ENCODE measurements around the gene UNC13B. TPM values are rescaled to one million over a fixed set of nuclear protein-coding genes. Genes with fewer than 3 reads are reported as not detected.

Gene UNC13B
- total RNA-seq, 1 donor from 2014 or later: 0.47 TPM

DNA sequence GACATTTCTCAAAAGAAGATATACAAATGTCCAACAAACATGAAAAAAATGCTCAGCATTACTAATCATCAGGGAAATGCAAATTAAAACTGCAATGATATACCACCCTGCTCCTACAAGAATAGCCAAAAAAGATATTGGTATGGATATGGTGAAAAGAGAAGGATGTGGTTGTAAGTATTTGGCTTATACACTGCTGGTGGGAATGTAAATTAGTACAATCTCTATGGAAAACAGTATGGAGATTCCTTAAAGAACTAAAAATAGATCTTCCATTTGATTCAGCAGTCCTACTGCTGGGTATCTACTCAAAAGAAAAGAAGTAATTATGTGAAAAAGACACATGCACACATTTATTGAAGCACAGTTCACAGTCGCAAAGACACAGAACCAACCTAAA lies 260.5 kb downstream of the UNC13B start:
- intact Hi-C loops (cut with micrococcal nuclease): loop anchor here (10.0 kb wide), 1 partner anchor 58 kb away; no protein-coding TSS in a partner anchor

DNA sequence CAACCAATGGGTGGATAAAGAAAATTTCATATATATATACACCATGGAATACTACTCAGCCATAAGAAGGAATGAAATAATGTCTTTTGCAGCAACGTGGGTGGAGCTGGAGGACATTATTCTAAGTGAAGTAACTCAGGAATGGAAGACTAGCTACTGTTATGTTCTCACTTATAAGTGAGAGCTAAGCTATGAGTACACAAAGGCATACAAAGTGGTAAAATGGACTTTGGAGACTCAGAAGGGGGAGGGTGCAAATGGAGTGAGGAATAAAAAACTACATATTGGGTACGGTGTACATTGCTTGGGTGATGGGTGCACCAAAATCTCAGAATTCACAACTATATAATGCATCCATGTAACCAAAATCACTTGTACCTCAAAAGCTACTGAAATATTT lies 260.9 kb downstream of the UNC13B start:
- intact Hi-C loops (cut with micrococcal nuclease): loop anchor here (10.0 kb wide), 1 partner anchor 58 kb away; no protein-coding TSS in a partner anchor

- intact Hi-C loops (cut with micrococcal nuclease): loop anchor here (10.0 kb wide), 1 partner anchor 59 kb away; no protein-coding TSS in a partner anchor
Observed at GRCh38 chr9:35423499-35423898, 261.7 kb downstream of the UNC13B start.

- intact Hi-C loops (cut with micrococcal nuclease): loop anchor here (10.0 kb wide), 1 partner anchor 60 kb away; no protein-coding TSS in a partner anchor
Observed at GRCh38 chr9:35424356-35425352, 262.8 kb downstream of the UNC13B start.

DNA sequence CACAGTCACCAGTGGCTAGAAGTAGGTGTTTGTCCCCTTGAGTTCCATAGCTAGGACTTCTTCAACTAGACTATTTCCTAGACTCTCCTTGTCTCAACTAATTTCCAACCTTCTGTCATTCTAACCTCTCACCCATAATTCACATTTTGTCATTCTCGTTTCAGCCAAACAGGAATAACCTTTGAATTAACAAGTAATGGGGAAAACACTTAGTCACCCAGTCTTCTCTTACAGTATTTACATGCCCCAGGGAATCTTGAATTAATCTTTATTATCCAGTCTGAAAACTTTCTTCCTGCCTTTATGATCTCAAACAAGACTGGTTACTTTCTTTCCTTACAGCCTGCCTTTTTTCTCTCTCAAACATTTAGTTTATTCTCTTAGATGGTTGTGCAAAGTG lies 264.8 kb downstream of the UNC13B start:
- intact Hi-C loops (cut with micrococcal nuclease): loop anchor here (10.0 kb wide), 1 partner anchor 62 kb away; no protein-coding TSS in a partner anchor

DNA sequence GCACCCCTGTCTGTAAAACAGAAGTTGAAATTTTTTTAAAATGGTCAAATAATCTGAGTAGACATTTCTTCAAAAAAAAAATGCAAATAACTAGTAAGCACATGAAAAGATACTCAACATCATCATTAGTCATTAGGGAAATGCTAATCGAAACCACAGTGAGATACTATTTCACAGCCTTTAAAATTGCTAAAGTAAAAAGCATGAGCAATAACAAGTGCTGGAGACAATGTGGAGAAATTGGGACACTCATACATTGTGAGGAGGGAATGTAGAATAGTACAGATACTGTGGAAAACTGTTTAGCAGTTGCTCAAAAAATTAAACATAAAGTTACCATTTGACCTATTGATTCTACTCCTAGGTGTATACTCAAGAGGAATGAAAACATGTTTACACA lies 269.7 kb downstream of the UNC13B start:
- intact Hi-C loops (cut with micrococcal nuclease): no loop called here

GRCh38 chr9:35432076-35432475 lies 270.3 kb downstream of the UNC13B start:
- intact Hi-C loops (cut with micrococcal nuclease): no loop called here

DNA sequence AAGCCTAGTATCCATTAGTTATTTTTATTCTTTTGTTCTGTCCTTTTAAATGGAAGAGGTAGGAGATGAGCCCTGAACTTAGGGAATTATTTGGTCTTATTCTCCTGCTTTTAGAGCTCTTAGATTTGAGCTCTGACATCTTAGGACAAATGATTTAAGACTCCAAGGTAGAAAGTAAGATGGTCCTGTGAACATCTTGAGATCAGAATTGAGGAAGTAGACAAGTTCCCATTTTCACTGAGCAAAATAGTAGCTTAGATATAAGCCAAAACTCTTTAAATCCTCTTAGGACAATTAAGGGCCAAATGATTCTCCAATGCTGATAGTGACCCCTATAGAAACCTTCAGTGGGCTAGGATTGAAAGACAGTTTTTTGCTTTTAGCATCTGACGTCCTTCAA lies 275.1 kb downstream of the UNC13B start:
- intact Hi-C loops (cut with micrococcal nuclease): no loop called here

DNA sequence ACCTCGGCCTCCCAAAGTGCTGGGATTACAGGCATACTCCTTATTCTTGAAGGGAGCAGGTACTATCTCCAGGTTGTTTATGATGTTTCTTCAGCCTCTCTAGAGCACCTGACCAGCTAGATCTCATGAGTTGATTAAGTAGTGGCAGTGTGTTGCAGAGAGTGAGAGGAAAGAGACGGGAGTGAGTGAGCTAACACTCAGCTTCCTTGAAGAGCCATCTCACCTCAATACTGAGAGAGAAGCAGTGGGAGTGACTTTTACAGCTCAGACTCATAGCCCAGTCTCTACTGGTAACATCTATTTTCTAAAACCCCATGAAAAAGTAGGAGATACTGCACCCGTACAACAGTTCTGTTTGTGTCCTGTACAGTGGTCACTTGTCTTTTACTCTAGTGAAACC lies 284.2 kb downstream of the UNC13B start:
- intact Hi-C loops (cut with micrococcal nuclease): no loop called here

DNA sequence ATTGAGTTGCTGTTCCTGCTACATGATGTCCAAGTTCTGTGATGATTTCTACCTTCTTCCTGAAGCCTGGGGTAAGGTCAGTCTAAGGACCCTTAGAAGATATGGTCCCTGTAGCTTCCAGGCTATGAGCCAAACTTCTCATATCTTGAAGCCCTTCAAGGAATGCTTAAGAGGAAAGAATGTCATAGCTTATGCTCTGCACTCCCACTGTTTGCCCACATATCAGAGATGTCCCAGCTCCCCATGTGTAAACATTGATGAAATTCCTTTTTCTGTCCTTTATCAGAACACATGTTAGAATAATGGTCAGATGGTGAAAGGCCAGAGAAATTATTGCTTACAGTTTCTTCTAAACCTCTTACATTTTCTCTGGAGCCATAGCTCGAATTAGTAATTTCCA lies 286.7 kb downstream of the UNC13B start:
- intact Hi-C loops (cut with micrococcal nuclease): no loop called here

- intact Hi-C loops (cut with micrococcal nuclease): no loop called here
Observed at GRCh38 chr9:35452481-35452880, 290.7 kb downstream of the UNC13B start.

DNA sequence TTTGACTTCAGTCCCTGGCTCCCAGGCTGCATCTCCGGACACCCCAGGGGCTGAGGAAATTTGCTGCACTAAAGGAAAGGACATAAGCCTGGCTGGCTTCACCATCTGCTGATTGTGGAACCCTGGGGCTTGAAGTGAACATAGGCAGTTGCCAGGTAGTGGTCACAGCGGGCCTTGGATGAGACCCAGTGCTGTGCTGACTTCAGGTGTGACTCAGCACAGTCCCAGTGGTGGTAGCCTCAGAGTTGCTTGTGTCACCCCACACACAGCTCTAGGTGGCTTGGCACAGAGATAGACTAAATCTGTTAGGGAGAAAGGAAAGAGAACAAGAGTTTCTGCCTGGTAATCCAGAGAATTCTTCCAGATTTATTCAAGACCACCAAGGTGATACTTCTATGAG lies 292.0 kb downstream of the UNC13B start:
- intact Hi-C loops (cut with micrococcal nuclease): no loop called here

Other genes with a start within 250 kb of the UNC13B start
- gene PHF24, start 203.7 kb upstream of the UNC13B start, total RNA-seq: not detected in 2 replicates
- gene DNAJB5, start 172.3 kb upstream of the UNC13B start, total RNA-seq: 3.9 and 4.6 TPM in 2 replicates
- 292 and 296 TPM in 2 replicates for gene VCP, start 89.4 kb upstream of the UNC13B start, total RNA-seq
- gene FANCG, start 82.1 kb upstream of the UNC13B start, total RNA-seq: 81.2 and 86.9 TPM in 2 replicates
- 30.9 and 31.2 TPM in 2 replicates for gene PIGO, start 65.4 kb upstream of the UNC13B start, total RNA-seq
- 141 and 143 TPM in 2 replicates for gene STOML2, start 58.9 kb upstream of the UNC13B start, total RNA-seq
- 15.8 and 16.2 TPM in 2 replicates for gene ATOSB, start 46.1 kb upstream of the UNC13B start, total RNA-seq

Data from T-helper 1 cell treated with Interleukin-12 subunit alpha and Interleukin-12 subunit beta and Interleukin-4 antibody, amounts not matched to agents 30 ng/mL and 1 ng/mL, for 36 hours (primary cell).